ENCODE measurements around the gene GPATCH2. TPM values are rescaled to one million over a fixed set of nuclear protein-coding genes. Genes with fewer than 3 reads are reported as not detected.

Gene GPATCH2
- polyA plus RNA-seq, 2 donors: 2.3 to 3.0 TPM

Other genes with a start within 250 kb of the GPATCH2 start
- gene SPATA17, start 254 bp upstream of the GPATCH2 start, polyA plus RNA-seq: under 1 TPM; 0.04 to 0.13 TPM